HG03460 (cell line): ENCODE results near the gene GPR108.
"Not testable (repeated sequence)": the region's sequence is repeated elsewhere in the genome, so short reads cannot be mapped to it uniquely, and the experiment has no call there.

Source experiments
- ATAC-seq: cut with Tn5 transposase; IDR thresholded peaks from one replicate; pipeline ENCODE4 v1.9.1; 2021; ENCODE audit not compliant: unreplicated experiment

The GPR108 gene

GRCh38 chr19:6721138-6721474 is 16.3 kb downstream of the GPR108 start:
- ATAC-seq, result no peak

DNA sequence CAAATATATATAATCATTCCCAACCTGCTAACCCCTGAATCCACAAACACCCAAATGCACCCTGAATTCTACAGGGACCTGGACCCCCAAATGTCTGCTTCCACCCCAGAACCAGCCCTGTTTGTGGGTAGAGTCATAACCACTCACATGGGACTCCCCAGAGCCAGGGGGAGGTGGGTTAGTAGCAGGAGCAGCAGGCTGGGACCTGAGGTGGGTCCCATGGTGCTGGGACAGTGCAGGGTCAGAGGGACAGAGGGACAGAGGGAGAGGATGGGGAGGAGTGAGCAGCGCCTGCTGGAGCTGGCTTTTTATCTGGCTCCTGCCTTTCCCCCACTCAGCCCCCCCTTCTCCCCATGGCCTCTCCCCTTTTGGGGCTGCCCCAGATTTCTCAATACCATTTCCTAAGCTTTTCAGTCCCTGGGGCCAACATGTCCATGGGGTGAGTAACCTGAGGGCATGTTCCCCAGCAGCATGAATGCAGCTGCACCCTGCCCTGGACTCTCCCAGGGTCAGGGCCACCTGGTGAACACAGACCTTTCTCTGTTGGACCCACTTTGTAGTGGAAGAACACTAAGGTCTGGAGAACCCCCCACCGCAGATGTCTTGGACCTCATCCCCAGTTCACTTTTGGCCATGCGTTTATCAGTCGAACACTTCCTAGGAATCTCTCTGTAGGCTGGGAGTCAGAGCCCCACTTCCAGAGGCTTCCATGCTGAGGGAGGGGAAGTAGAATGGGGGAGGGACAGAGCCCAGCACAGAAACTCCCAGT is 16.8 kb downstream of the GPR108 start, which contains the start of gene C3:
C3 (minus strand) TSS at position 282 of the 769 bp plus-strand sequence; CDS start at position 221, 61 bp downstream.
- no peak for ATAC-seq

DNA sequence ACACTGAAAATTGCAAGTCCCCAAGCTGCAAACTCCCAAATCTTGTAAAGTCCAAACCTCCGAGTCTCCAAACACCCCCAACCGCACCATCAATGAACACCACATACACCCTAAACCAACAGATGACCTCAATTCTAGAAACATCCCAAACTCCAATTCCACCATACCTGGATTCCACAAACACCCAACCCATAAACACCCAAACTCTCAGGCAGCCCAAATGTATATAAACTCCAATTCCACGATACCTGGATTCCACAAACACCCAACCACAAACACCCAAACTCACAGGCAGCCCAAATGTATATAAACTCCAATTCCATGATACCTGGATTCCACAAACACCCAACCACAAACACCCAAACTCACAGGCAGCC is 17.4 kb downstream of the GPR108 start:
- ATAC-seq, result no peak

- ATAC-seq, result no peak
Observed at GRCh38 chr19:6719540-6719861, 17.9 kb downstream of the GPR108 start.

GRCh38 chr19:6718741-6719539 is 18.4 kb downstream of the GPR108 start:
- ATAC-seq, result no peak

- ATAC-seq, result no peak
Observed at GRCh38 chr19:6718111-6718740, 19.2 kb downstream of the GPR108 start.

- no peak for ATAC-seq
Observed at GRCh38 chr19:6717441-6717971, 19.9 kb downstream of the GPR108 start.

- ATAC-seq, result no peak
Observed at GRCh38 chr19:6717036-6717435, 20.3 kb downstream of the GPR108 start.

GRCh38 chr19:6716610-6716970 is 20.8 kb downstream of the GPR108 start:
- ATAC-seq, result no peak

DNA sequence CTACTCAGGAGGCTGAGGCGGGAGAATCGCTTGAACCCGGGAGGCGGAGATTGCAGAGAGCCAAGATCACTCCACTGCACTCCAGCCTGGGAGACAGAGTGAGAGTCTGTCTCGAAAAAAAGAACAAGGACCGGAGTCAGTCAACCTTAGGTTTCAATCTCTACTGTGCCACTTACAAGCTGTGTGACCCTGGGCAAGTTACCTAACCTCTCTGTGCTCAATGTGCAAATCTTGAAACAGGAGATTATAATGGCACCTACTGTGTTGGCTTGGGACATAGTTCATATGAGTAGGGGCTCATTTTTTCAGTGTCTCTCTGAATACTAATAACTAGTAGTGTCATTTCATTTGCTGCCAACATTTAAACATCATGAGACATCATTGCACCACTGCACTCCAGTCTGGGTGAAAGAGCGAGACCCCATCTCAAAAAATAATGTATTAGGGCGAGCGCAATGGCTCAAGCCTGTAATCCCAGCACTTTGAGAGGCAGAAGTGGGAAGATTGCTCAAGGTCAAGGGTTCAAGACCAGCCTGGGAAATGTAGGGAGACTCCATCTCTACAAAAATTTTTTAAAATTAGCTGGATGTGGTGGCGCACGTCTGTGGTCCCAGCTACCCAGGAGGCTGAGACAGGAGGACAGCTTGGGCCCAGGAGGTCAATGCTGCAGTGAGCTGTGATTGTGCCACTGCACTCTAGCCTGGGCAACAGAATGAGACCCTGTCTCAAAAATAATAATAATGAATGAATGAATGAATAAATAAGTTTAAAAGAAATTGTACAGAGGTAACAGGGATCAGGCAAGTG is 22.4 kb downstream of the GPR108 start:
- no peak for ATAC-seq

DNA sequence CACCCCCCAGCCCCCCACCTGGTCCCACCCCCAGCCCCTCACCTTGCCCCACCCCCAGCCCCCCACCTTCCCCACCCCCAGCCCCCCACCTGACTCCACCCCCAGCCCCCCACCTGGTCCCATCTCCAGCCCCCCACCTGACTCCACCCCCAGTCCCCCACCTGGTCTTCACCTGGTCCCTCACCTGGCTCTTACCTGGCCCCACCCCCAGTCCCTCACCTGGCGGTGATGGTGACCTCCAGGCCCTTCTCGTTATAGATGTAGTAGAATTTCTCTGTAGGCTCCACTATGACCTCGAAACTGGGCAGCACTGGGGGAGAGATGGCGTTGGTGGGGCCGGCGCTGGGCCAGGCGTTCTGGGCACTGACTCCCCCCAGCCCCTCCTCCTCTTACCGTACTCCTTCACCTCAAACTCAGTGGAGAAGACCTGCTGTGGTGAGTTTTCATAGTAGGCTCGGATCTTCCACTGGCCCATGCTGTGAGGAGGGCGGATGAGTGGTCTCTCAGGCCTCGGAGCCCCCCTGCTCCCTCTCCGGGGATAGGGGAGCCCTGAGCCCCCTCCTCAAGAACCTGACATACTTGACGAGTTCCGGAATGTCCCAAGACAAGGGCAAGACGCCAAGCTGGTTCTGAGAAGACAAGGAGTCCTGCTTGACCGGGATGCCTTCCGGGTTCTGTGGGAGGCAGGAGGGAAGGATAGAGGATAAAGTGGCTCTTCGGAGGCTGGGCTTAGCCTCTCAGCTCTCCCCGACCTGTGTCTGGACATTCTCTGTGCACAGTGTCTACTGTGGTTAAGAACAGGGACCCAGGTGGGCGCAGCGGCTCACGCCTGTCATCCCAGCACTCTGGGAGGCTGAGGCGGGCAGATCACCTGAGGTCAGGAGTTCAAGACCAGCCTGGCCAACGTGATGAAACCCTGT is 23.3 kb downstream of the GPR108 start:
- no peak for ATAC-seq

DNA sequence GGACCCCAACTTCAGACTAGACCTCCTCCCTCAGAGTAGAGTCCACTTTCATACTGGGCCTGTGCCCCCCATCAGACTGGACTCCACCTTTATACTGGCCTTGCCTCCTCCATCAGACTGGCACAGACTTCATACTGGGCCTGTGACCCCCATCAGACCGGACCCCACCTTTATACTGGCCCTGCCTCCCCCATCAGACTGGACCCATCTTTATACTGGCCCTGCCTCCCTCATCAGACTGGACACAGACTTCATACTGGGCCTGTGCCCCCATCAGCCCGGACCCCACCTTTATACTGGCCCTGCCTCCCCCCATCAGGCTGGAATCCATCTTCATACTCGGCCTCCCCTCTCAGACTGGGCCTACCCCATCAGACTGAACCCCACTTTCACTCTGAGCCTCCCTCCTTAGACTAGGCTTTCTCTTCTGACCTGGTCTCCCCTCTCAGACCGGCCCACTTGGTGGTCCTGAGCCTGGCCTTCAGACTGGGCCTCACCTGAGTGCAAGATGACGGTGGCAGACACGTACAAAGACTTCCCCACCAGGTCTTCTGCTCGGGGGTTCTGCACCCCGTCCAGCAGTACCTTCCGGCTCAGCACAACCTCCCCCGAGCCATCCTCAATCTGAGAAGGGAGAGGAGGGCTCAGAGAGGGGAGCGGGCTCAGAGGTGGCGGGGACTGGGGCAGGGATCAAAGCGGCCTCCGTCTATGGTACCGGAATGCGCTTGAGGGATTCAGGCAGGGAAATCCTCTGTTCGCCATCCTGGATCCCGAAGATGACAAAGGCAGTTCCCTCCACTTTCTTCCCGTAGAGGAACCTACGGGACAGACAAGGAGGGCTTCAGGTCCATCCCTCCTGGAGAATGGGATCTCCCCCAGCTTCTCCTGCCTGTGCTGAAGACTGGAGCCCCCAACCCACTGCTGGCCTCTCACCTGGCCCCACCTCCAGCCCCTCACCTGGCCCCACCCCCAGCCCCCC is 24.4 kb downstream of the GPR108 start:
- ATAC-seq, result no peak

- ATAC-seq, result no peak
Observed at GRCh38 chr19:6712231-6712630, 25.1 kb downstream of the GPR108 start.

GRCh38 chr19:6711605-6712004 is 25.8 kb downstream of the GPR108 start:
- ATAC-seq, result no peak

- ATAC-seq, result no peak
Observed at GRCh38 chr19:6711078-6711361, 26.4 kb downstream of the GPR108 start.

DNA sequence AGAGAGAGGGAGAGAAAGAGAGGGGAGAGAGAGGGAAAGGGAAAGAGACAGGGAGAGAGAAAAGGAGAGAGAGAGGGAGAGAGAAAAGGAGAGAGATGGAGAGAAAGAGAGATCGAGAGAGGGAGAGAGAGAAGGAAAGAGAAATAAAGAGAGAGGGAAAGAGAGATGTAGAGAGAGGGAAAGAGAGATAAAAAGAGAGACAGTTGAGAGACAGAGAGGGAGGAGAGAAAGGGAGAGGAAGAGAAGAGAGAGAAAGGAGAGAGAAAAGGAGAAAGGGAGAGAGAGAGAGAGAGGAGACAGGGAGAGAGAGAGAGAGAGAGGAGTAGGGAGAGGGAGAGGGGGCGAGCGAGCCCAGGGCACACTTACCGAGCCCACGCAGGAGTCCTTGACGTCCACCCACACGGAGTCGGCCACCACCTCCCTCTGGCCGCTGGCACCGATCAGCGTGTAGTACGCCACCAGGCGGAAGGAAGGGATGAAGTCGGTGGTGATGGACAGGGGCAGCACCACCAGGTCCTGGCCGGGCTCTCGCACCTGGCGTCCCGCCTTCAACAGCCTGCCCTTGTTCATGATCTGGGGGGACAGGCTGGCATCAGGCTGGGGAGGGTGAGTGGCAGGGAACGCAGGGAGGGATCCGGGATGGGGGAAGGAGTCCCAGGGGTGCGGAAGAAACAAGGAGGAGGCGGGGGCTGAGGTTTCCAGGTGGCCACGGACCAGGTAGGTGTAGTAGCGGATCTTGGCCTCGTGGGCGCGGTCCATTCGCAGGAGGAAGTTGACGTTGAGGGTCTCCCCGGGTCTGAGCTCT is 26.9 kb downstream of the GPR108 start:
- no peak for ATAC-seq

DNA sequence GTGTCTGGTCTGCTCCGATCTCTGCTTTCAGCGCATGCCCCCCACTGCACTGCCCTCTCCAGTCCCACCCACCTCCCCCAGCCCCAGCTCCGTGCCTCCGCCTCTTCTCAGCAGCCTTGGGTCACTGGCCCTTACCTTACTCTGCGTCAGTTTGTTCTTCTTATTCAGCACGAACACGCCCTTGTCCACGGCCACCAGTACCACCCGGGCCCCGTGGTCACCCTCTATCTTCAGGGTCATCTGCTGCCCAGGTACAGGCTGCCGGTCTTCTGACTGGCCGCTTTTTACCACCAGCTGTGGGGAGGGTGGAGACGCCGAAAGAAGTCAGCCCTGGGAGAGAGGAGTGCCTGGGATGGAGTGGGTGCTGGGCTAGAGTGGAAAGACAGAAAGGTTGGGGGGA is 27.8 kb downstream of the GPR108 start:
- no peak for ATAC-seq

DNA sequence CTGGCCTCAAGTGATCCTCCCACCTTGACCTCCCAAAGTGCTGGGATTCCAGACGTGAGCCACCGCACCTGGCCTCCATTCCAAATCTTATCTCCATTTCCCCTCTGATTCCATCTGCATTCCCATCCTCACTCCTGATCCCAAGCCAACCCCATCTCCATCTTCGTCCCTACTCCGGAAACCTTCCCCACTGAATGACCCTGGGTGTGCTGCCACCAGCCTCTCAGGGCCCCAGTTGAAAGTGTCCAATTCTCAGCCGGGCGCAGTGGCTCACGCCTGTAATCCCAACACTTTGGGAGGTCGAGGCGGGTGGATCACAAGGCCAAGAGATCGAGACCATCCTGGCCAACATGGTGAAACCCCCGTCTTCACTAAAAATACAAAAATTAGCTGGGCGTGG is 28.5 kb downstream of the GPR108 start:
- ATAC-seq, result not testable (repeated sequence)
